GM21717 (cell line): ENCODE measurements around the gene RAD51B.
"Not testable (repeated sequence)": the region's sequence is repeated elsewhere in the genome, so short reads cannot be mapped to it uniquely, and the experiment has no call there.

ENCODE experiments used
- ATAC-seq: cut with Tn5 transposase; IDR thresholded peaks from one replicate; pipeline ENCODE4 v1.9.1; 2021; ENCODE audit warnings: mild to moderate bottlenecking, moderate library complexity; ENCODE audit not compliant: unreplicated experiment

The RAD51B gene

GRCh38 chr14:67819563-67820421 is at the start of gene RAD51B:
RAD51B (plus strand) TSS chr14:67819779.
- ATAC-seq = peak; percentile 46

- ATAC-seq = no peak
These were observed 45.7 kb upstream of the RAD51B start for GRCh38 chr14:67773844-67774377.

GRCh38 chr14:67776653-67777322 is 42.8 kb upstream of the RAD51B start:
- ATAC-seq = no peak

- no peak for ATAC-seq
These were observed 40.8 kb upstream of the RAD51B start for GRCh38 chr14:67778792-67779191.

- ATAC-seq = no peak
These were observed 37.5 kb upstream of the RAD51B start for GRCh38 chr14:67782090-67782489.

GRCh38 chr14:67784244-67784823 is 35.2 kb upstream of the RAD51B start:
- no peak for ATAC-seq

- no peak for ATAC-seq
These were observed 34.1 kb upstream of the RAD51B start for GRCh38 chr14:67785270-67786109.

GRCh38 chr14:67787673-67788072 is 31.9 kb upstream of the RAD51B start:
- no peak for ATAC-seq

GRCh38 chr14:67798731-67799130 is 20.8 kb upstream of the RAD51B start:
- ATAC-seq = no peak

GRCh38 chr14:67800743-67801142 is 18.8 kb upstream of the RAD51B start:
- no peak for ATAC-seq

- ATAC-seq = no peak
These were observed 13.3 kb upstream of the RAD51B start for GRCh38 chr14:67806246-67806645.

- no peak for ATAC-seq
These were observed 4.8 kb upstream of the RAD51B start for GRCh38 chr14:67814821-67815220.

- ATAC-seq = no peak
These were observed 3.9 kb upstream of the RAD51B start for GRCh38 chr14:67815573-67816225.

GRCh38 chr14:67816326-67817002 is 3.1 kb upstream of the RAD51B start, which contains the start of gene ZFYVE26:
ZFYVE26 (minus strand) TSS chr14:67816590; CDS start chr14:67815963, 627 bp downstream.
- ATAC-seq = peak; percentile 82

- ATAC-seq = no peak
These were observed 1.7 kb upstream of the RAD51B start for GRCh38 chr14:67817750-67818438.

GRCh38 chr14:67818476-67818875 is 1.1 kb upstream of the RAD51B start:
- not testable (repeated sequence) for ATAC-seq

- no peak for ATAC-seq
These were observed 921 bp downstream of the RAD51B start for GRCh38 chr14:67820428-67820971.

- ATAC-seq = no peak
These were observed 1.5 kb downstream of the RAD51B start for GRCh38 chr14:67821121-67821520.

GRCh38 chr14:67831113-67831512 is 11.5 kb downstream of the RAD51B start:
- no peak for ATAC-seq
